ENCODE measurements around the gene TRAF3IP1.
A peak's percentile ranks its signal among the peaks of the same experiment; 100 is the strongest.

Gene TRAF3IP1

GRCh38 chr2:238426568-238427434 is 106.5 kb downstream of the TRAF3IP1 start, which contains the start of gene ASB1:
Gene ASB1 (plus strand): TSS chr2:238426927. CDS start chr2:238427071, 144 bp downstream.
- CTCF ChIA-PET, result no interaction called here
- POLR2A ChIA-PET, result no interaction called here

GRCh38 chr2:238427435-238428162 is 107.3 kb downstream of the TRAF3IP1 start:
- TF ChIP-seq FOXM1 (IDR thresholded peaks at IDR 0.05; ENCODE audit: borderline replicate concordance) (no peak), ZNF384 (IDR thresholded peaks at IDR 0.05) (no peak), ARNT (IDR thresholded peaks at IDR 0.05) (no peak), BHLHE40 (IDR thresholded peaks at IDR 0.05; ENCODE audit: borderline replicate concordance) (no peak), ELF4 (IDR thresholded peaks at IDR 0.05) (no peak), L3MBTL2 (conservative IDR thresholded peaks at IDR 0.05) (no peak), SP1 (IDR thresholded peaks at IDR 0.05) (no peak), HDGF (IDR thresholded peaks at IDR 0.05; ENCODE audit: borderline replicate concordance) (no peak), LEF1 (IDR thresholded peaks at IDR 0.05; ENCODE audit: borderline replicate concordance) (no peak), CTBP1 (IDR thresholded peaks at IDR 0.05; ENCODE audit: borderline replicate concordance) (no peak), TARDBP (IDR thresholded peaks at IDR 0.05) (no peak), FOXK2 (IDR thresholded peaks at IDR 0.05) (no peak), SUZ12 (IDR thresholded peaks at IDR 0.05) (no peak), NFRKB (IDR thresholded peaks at IDR 0.05) (no peak), FOXA1 (IDR thresholded peaks at IDR 0.05) (no peak)
- TF ChIP-seq, protein P1, sequence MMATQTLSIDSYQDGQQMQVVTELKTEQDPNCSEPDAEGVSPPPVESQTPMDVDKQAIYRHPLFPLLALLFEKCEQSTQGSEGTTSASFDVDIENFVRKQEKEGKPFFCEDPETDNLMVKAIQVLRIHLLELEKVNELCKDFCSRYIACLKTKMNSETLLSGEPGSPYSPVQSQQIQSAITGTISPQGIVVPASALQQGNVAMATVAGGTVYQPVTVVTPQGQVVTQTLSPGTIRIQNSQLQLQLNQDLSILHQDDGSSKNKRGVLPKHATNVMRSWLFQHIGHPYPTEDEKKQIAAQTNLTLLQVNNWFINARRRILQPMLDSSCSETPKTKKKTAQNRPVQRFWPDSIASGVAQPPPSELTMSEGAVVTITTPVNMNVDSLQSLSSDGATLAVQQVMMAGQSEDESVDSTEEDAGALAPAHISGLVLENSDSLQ (IDR thresholded peaks at IDR 0.05), result no peak
- DNase-seq (ENCODE audit: extremely low spot score), result no peak
- ChIA-PET CTCF (no interaction called here), POLR2A (no interaction called here)

More at GRCh38 chr2:238426568-238427434, 106.5 kb downstream of the TRAF3IP1 start, which contains the start of gene ASB1:
- TF ChIP-seq L3MBTL2 (conservative IDR thresholded peaks at IDR 0.05) (no peak), HDGF (IDR thresholded peaks at IDR 0.05; ENCODE audit: borderline replicate concordance) (no peak), CTBP1 (IDR thresholded peaks at IDR 0.05; ENCODE audit: borderline replicate concordance) (no peak), ZNF384 (IDR thresholded peaks at IDR 0.05) (no peak), ELF4 (IDR thresholded peaks at IDR 0.05) (no peak), SP1 (IDR thresholded peaks at IDR 0.05) (no peak), TARDBP (IDR thresholded peaks at IDR 0.05) (no peak), BHLHE40 (IDR thresholded peaks at IDR 0.05; ENCODE audit: borderline replicate concordance) (no peak), ARNT (IDR thresholded peaks at IDR 0.05) (no peak), FOXM1 (IDR thresholded peaks at IDR 0.05; ENCODE audit: borderline replicate concordance) (no peak), FOXK2 (IDR thresholded peaks at IDR 0.05) (no peak), SUZ12 (IDR thresholded peaks at IDR 0.05) (no peak), NFRKB (IDR thresholded peaks at IDR 0.05) (no peak), FOXA1 (IDR thresholded peaks at IDR 0.05) (no peak), LEF1 (IDR thresholded peaks at IDR 0.05; ENCODE audit: borderline replicate concordance) (no peak)
- TF ChIP-seq, protein P1 (IDR thresholded peaks at IDR 0.05), result no peak
- DNase-seq (ENCODE audit: extremely low spot score), result peak; percentile 79

GRCh38 chr2:238428866-238429265 is 108.5 kb downstream of the TRAF3IP1 start:
- DNase-seq (ENCODE audit: extremely low spot score), result no peak
- no peak for TF ChIP-seq L3MBTL2 (conservative IDR thresholded peaks at IDR 0.05)
- TF ChIP-seq LEF1 (IDR thresholded peaks at IDR 0.05; ENCODE audit: borderline replicate concordance), result no peak
- no peak for TF ChIP-seq NFRKB (IDR thresholded peaks at IDR 0.05)
- TF ChIP-seq HDGF (IDR thresholded peaks at IDR 0.05; ENCODE audit: borderline replicate concordance), result no peak
- no peak for TF ChIP-seq FOXK2 (IDR thresholded peaks at IDR 0.05)
- no peak for TF ChIP-seq ZNF384 (IDR thresholded peaks at IDR 0.05)
- no peak for TF ChIP-seq CTBP1 (IDR thresholded peaks at IDR 0.05; ENCODE audit: borderline replicate concordance)
- no peak for TF ChIP-seq FOXM1 (IDR thresholded peaks at IDR 0.05; ENCODE audit: borderline replicate concordance)
- ChIA-PET POLR2A (no interaction called here), CTCF (no interaction called here)

DNA sequence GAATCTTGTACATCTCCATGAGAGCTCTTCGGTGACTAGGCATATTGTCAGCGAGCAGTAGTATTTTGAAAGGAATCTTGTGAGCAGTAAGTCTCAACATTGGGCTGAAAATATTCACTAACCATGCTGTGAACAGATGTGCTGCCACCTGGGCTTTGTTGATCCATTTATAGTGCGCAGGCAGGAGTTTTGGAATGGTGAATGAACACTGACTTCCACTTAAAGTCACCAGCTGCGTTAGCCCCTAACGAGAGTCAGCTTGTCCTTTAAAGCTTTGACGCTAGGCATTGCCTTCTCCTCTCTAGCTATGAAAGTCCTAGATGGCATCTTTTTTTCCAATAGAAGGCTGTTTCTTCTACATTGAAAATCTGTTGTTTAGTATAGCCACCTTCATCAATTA is 110.5 kb downstream of the TRAF3IP1 start:
- DNase-seq (ENCODE audit: extremely low spot score), result no peak
- TF ChIP-seq FOXK2 (IDR thresholded peaks at IDR 0.05), result no peak
- TF ChIP-seq LEF1 (IDR thresholded peaks at IDR 0.05; ENCODE audit: borderline replicate concordance), result no peak
- TF ChIP-seq CTBP1 (IDR thresholded peaks at IDR 0.05; ENCODE audit: borderline replicate concordance), result no peak
- TF ChIP-seq NFRKB (IDR thresholded peaks at IDR 0.05), result no peak
- TF ChIP-seq SUZ12 (IDR thresholded peaks at IDR 0.05), result no peak
- TF ChIP-seq BHLHE40 (IDR thresholded peaks at IDR 0.05; ENCODE audit: borderline replicate concordance), result no peak
- no peak for TF ChIP-seq SP1 (IDR thresholded peaks at IDR 0.05)
- no peak for TF ChIP-seq FOXM1 (IDR thresholded peaks at IDR 0.05; ENCODE audit: borderline replicate concordance)
- TF ChIP-seq, protein P1 (IDR thresholded peaks at IDR 0.05), result no peak
- ChIA-PET POLR2A (no interaction called here), CTCF (no interaction called here)

DNA sequence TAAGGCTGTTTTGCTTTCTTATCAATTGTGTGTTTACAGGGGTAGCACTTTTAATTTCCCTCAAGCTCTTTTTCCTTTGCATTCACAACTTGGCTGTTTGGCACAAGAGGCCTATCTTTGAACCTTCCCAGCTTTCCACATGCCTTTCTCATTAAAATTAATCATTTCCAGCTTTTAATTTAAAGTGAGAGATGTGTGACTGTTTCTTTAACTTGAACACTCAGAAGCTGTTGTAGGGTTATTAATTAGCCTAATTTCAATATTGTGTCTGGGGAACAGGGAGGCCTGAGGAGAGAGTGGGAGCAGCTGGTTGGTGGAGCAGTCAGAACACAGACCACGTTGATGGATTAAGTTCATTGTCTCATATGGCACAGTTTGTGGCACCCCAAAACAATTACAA is 111.1 kb downstream of the TRAF3IP1 start:
- TF ChIP-seq ELF4 (IDR thresholded peaks at IDR 0.05) (no peak), ARNT (IDR thresholded peaks at IDR 0.05) (no peak), NFRKB (IDR thresholded peaks at IDR 0.05) (no peak), L3MBTL2 (conservative IDR thresholded peaks at IDR 0.05) (no peak), LEF1 (IDR thresholded peaks at IDR 0.05; ENCODE audit: borderline replicate concordance) (no peak), FOXK2 (IDR thresholded peaks at IDR 0.05) (no peak), FOXA1 (IDR thresholded peaks at IDR 0.05) (no peak), HDGF (IDR thresholded peaks at IDR 0.05; ENCODE audit: borderline replicate concordance) (no peak), TARDBP (IDR thresholded peaks at IDR 0.05) (no peak), BHLHE40 (IDR thresholded peaks at IDR 0.05; ENCODE audit: borderline replicate concordance) (no peak)
- TF ChIP-seq, protein P1 (IDR thresholded peaks at IDR 0.05), result no peak
- ChIA-PET POLR2A (no interaction called here), CTCF (no interaction called here)
- DNase-seq (ENCODE audit: extremely low spot score), result no peak
